ENCODE results near the gene TP53TG5. TPM values are rescaled to one million over a fixed set of nuclear protein-coding genes. Genes with fewer than 3 reads are reported as not detected.

The TP53TG5 gene
- total RNA-seq, 1 donor from 2014 or later: not detected

DNA sequence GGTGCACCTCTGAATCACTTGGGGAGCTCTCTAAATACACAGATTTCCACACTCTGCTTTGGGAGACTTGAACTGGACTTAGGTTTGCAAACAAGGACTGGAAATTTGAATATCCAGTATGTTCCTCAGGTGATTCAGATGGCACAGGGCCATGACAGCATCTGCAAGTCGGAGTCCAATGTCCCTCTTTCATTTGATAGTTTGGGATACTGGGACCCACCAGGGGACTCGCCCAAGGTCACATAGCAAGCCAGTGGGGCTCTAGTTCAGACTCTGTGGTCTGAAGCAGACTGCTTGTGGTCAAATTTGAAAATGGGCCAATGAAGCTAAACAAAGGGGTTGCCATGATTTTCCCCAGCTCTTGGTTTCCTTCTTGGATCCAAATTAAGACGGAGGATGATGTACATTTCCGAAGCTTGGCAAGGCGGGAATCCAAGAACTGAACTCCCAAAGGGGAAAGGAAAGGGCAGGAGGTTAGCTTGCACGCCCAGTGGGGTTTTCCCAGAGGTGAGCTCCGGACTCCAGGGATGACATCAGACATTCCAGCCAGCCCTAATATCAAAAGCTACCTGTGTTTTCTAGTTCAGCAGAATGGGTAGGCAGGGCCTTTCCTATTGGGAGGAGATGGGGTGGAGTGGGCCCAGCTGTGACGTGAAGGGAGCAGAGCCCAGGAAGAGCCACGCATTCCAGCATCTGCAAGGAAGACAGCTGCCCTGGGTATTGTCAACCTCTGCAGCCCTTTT, 18.5 kb downstream of the TP53TG5 start:
- Mint-ChIP-seq H3K4me1 (ENCODE audit: low read depth) (peaks cover 64% of the 10 kb centered on the region), H3K4me3 (ENCODE audit: unreplicated experiment) (no peak overlapping the region), H3K36me3 (ENCODE audit: low read depth) (no peaks in the 10 kb centered on the region), H3K9me3 (ENCODE audit: low read depth) (no peaks in the 10 kb centered on the region), H3K27me3 (ENCODE audit: low read depth) (no peaks in the 10 kb centered on the region), H3K27ac (ENCODE audit: unreplicated experiment) (peak overlapping the region; percentile 92)
- no peak for DNase-seq (ENCODE audit: low spot score)
- no peak for TF ChIP-seq CTCF (IDR thresholded peaks at IDR 0.05)

DNA sequence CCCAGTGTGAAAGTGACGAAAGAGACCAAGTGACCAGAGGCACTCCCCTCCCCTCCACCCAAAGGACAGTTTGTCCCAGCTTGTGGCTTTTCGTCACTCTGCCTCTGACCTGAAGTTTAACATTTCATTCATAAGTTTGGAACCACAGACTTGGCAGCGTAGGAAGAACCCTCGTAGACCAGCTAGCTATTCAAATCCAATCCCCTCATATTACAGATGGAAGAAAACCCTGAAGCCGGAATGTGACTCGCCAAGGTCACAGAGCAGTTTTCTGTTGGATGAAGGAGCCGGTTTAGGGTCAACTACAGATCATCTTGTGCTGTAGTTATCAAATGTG, 19.1 kb downstream of the TP53TG5 start:
- no peaks in the 10 kb centered on the region for H3K36me3 Mint-ChIP-seq (ENCODE audit: low read depth)
- H3K9me3 Mint-ChIP-seq (ENCODE audit: low read depth): no peaks in the 10 kb centered on the region
- H3K4me1 Mint-ChIP-seq (ENCODE audit: low read depth): peaks cover 67% of the 10 kb centered on the region
- H3K27me3 Mint-ChIP-seq (ENCODE audit: low read depth): no peaks in the 10 kb centered on the region
- TF ChIP-seq CTCF (IDR thresholded peaks at IDR 0.05): no peak
- no peak overlapping the region for H3K4me3 Mint-ChIP-seq (ENCODE audit: unreplicated experiment)
- DNase-seq (ENCODE audit: low spot score): no peak
- H3K27ac Mint-ChIP-seq (ENCODE audit: unreplicated experiment): peak overlapping the region; percentile 92

GRCh38 chr20:45358282-45359068, 19.6 kb downstream of the TP53TG5 start:
- Mint-ChIP-seq H3K27me3 (ENCODE audit: low read depth) (no peaks in the 10 kb centered on the region), H3K4me1 (ENCODE audit: low read depth) (peaks cover 64% of the 10 kb centered on the region), H3K27ac (ENCODE audit: unreplicated experiment) (peak overlapping the region; percentile 92), H3K4me3 (ENCODE audit: unreplicated experiment) (peak overlapping the region; percentile 29), H3K36me3 (ENCODE audit: low read depth) (no peaks in the 10 kb centered on the region), H3K9me3 (ENCODE audit: low read depth) (no peaks in the 10 kb centered on the region)
- TF ChIP-seq CTCF (IDR thresholded peaks at IDR 0.05): peak; percentile 13
- no peak for DNase-seq (ENCODE audit: low spot score)

DNA sequence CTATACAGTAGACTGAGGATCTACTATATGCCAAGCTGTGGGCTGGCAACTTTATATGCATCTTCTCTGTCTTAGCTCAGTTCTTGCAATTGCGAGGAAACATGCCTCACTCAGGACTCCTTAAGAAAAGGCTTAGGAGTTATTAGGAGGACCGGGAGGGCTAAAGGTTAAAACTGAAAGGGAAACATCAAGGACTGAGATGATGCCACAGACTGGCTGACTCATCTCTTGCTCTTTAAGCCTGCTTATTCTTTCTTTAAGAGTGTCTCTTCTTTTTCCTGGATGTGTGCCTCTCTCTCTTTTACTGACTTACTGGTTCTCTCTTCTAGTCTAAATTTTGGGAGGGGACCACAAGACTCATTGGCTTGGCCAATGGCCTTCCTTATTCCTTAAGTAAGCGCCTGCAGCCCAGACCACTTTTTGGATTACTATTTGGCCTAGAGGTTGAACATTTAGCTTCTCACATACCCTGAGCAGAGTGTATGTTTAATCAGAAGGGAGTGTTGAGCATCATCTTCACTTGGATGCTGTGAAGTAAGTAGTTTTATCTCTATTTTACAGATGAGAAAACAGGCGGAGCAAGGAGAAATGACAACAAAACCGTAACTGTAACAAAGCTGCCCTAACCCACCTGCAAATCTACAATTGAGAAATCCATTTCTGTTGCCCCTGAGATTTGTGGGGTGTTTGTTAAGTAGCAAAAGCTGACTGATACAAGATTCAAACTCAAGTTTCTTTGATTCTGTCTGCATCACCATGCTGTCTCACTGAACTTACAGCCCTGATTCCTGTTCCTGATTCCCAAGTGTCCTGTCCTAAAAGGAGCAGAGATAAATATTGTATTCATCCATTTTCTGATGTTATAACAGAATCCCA, 22.7 kb downstream of the TP53TG5 start:
- H3K27me3 Mint-ChIP-seq (ENCODE audit: low read depth): no peaks in the 10 kb centered on the region
- H3K27ac Mint-ChIP-seq (ENCODE audit: unreplicated experiment): peak overlapping the region; percentile 81
- no peak overlapping the region for H3K4me3 Mint-ChIP-seq (ENCODE audit: unreplicated experiment)
- no peak for DNase-seq (ENCODE audit: low spot score)
- no peak for TF ChIP-seq CTCF (IDR thresholded peaks at IDR 0.05)
- peaks cover 55% of the 10 kb centered on the region for H3K4me1 Mint-ChIP-seq (ENCODE audit: low read depth)
- H3K9me3 Mint-ChIP-seq (ENCODE audit: low read depth): no peaks in the 10 kb centered on the region
- no peaks in the 10 kb centered on the region for H3K36me3 Mint-ChIP-seq (ENCODE audit: low read depth)
